ENCODE data around the gene NSUN2. TPM values are rescaled to one million over a fixed set of nuclear protein-coding genes. Genes with fewer than 3 reads are reported as not detected.

The NSUN2 gene
- total RNA-seq, 4 donors from 2014 or later = 38.9 to 51.2 (median 50.6) TPM

DNA sequence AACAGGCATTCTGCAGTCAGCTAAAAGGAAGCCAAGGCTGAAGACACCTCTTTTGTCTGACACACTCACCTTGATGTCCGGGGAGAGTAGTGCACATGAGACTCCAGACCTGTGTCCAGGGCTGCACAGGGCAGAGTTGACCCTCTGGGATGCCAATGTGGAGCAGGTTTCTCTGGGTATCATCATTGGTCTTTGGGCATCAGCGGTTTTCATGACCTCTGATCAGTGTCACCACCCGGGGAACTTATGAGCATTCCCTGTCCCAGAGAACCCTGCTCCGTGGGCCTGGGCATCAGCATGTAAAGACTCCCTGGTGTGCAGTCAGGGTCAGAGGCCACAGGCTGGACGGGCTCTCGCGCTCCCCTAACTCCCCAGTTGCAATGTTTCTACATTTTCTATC, 80.2 kb downstream of the NSUN2 start:
- H3K4me1 ChIP-seq = no peaks in the 10 kb centered on the region
- no peak overlapping the region for H3K27ac ChIP-seq
- H3K36me3 ChIP-seq = no peaks in the 10 kb centered on the region
- DNase-seq = no peak
- H3K9me3 ChIP-seq = no peaks in the 10 kb centered on the region
- no peak overlapping the region for H3K4me3 ChIP-seq
- TF ChIP-seq POLR2A (IDR thresholded peaks at IDR 0.05) = no peak
- TF ChIP-seq, protein P1, sequence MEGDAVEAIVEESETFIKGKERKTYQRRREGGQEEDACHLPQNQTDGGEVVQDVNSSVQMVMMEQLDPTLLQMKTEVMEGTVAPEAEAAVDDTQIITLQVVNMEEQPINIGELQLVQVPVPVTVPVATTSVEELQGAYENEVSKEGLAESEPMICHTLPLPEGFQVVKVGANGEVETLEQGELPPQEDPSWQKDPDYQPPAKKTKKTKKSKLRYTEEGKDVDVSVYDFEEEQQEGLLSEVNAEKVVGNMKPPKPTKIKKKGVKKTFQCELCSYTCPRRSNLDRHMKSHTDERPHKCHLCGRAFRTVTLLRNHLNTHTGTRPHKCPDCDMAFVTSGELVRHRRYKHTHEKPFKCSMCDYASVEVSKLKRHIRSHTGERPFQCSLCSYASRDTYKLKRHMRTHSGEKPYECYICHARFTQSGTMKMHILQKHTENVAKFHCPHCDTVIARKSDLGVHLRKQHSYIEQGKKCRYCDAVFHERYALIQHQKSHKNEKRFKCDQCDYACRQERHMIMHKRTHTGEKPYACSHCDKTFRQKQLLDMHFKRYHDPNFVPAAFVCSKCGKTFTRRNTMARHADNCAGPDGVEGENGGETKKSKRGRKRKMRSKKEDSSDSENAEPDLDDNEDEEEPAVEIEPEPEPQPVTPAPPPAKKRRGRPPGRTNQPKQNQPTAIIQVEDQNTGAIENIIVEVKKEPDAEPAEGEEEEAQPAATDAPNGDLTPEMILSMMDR (IDR thresholded peaks at IDR 0.05) = no peak
- H3K27me3 ChIP-seq = no peaks in the 10 kb centered on the region
- intact Hi-C loops (cut with DNase I; ENCODE audit: low total_unique reads) = no loop called here

DNA sequence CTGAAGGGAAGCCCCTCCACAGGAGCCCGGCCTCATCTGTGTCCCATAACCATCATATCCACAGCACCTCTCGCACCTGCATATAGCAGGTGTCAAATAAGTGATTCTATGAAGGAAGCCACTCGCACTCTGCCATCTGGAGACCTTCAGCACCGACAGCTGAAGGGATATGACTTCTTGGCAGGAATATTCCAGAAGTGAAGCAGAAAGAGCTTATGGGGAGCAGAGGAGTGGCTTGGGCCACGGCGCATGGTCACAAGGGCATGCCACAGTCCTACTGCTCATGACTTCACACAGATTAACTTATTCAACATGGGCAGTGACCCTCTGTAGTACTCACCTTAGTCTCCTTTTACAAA, 80.9 kb downstream of the NSUN2 start:
- no peak overlapping the region for H3K27ac ChIP-seq
- H3K4me3 ChIP-seq = no peak overlapping the region
- intact Hi-C loops (cut with DNase I; ENCODE audit: low total_unique reads) = no loop called here
- no peak for DNase-seq
- no peaks in the 10 kb centered on the region for H3K27me3 ChIP-seq
- TF ChIP-seq, protein P1 (IDR thresholded peaks at IDR 0.05) = no peak
- no peak for TF ChIP-seq POLR2A (IDR thresholded peaks at IDR 0.05)
- no peaks in the 10 kb centered on the region for H3K9me3 ChIP-seq
- no peaks in the 10 kb centered on the region for H3K4me1 ChIP-seq
- no peaks in the 10 kb centered on the region for H3K36me3 ChIP-seq

DNA sequence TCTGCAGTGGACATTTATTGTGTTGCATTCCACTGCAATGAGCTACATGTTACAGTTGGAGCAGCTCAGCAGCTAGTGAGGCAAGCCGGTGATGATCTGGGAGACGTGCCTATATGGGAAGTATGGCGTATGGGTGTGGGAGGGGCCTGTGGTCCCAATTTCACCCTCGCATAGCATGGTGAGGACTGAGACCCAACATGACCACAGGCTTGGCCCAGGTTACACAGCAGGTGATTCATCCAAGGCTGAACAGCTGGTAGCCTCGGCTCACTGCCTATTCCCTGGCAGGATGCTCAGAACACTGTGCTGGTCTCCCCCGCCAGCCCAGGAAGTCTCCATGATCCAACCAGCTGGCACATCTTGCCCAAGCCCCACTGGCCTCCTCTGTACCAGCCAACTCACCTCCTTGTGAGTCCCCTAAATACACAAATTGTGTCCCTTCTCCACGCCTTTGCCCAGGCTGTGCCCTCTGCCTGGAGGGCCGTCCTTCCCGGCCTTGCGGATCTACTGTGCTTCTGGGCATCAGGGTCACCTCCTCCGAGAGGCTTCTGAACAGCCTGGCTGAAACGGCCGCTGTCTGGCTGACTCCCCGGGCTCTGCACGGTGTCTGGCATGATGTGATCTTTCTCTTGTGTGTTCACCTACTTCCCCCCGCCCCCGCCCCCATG, 81.4 kb downstream of the NSUN2 start:
- Histone ChIP-seq H3K9me3 (no peaks in the 10 kb centered on the region), H3K36me3 (no peaks in the 10 kb centered on the region), H3K27me3 (no peaks in the 10 kb centered on the region), H3K4me1 (no peaks in the 10 kb centered on the region), H3K4me3 (no peak overlapping the region), H3K27ac (no peak overlapping the region)
- intact Hi-C loops (cut with DNase I; ENCODE audit: low total_unique reads) = no loop called here
- DNase-seq = no peak
- TF ChIP-seq POLR2A (IDR thresholded peaks at IDR 0.05) = no peak
- TF ChIP-seq, protein P1 (IDR thresholded peaks at IDR 0.05) = no peak

GRCh38 chr5:6550628-6551027, 82.2 kb downstream of the NSUN2 start:
- intact Hi-C loops (cut with DNase I; ENCODE audit: low total_unique reads) = no loop called here
- H3K4me3 ChIP-seq = no peak overlapping the region

More at GRCh38 chr5:6550628-6551027, 82.2 kb downstream of the NSUN2 start:
- no peaks in the 10 kb centered on the region for H3K4me1 ChIP-seq
- H3K27me3 ChIP-seq = no peaks in the 10 kb centered on the region
- H3K9me3 ChIP-seq = no peaks in the 10 kb centered on the region
- H3K36me3 ChIP-seq = no peaks in the 10 kb centered on the region
- TF ChIP-seq POLR2A (IDR thresholded peaks at IDR 0.05) = no peak
- TF ChIP-seq, protein P1 (IDR thresholded peaks at IDR 0.05) = no peak
- no peak overlapping the region for H3K27ac ChIP-seq
- DNase-seq = no peak

Other genes with a start within 250 kb of the NSUN2 start
- gene UBE2QL1, start 184.2 kb downstream of the NSUN2 start, total RNA-seq = under 1 TPM in 2 of 4 donors, not detected in 2; 0.34 to 0.90 TPM
- 10 to 100 TPM in 3 of 4 donors, under 1 TPM in 1; 0.29 to 71.2 (median 10.1) TPM for gene SRD5A1, start 396 bp upstream of the NSUN2 start, total RNA-seq
- 10 to 100 TPM; 14.1 to 43.3 (median 27.2) TPM for gene TENT4A, start 80.4 kb upstream of the NSUN2 start, total RNA-seq

All from uterus (tissue), 4 donors.